ENCODE results near the gene NFATC2.
A peak's percentile ranks its signal among the peaks of the same experiment; 100 is the strongest.

The NFATC2 gene

GRCh38 chr20:51523276-51524013, 19.1 kb downstream of the NFATC2 start:
- Histone ChIP-seq H3K79me2 (ENCODE audit: insufficient read depth, low read length) (no peaks in the 10 kb centered on the region; the same call in 1 of the 2 replicates), H3K9me2 (ENCODE audit: low read depth, low read length) (no peaks in the 10 kb centered on the region), H3F3A (ENCODE audit: insufficient read depth, low read length) (no peaks in the 10 kb centered on the region), H3K4me2 (ENCODE audit: low read length) (peak overlapping the region; percentile 21; the same call in 1 of the 2 replicates), H3K9me3 (ENCODE audit: low read length) (no peaks in the 10 kb centered on the region), H3K27ac (ENCODE audit: low read depth, low read length, poor library complexity, severe bottlenecking) (peak overlapping the region; percentile 64), H3K4me1 (ENCODE audit: insufficient read depth, low read length, severe bottlenecking) (peaks cover 77% of the 10 kb centered on the region), H3K9ac (ENCODE audit: low read length) (no peak overlapping the region), H3K27me3 (ENCODE audit: insufficient read depth, low read length) (no peaks in the 10 kb centered on the region), H3K4me3 (ENCODE audit: low read depth, low read length, poor library complexity, severe bottlenecking) (no peak overlapping the region), H4K20me1 (ENCODE audit: insufficient read depth, low read length) (no peaks in the 10 kb centered on the region), H3K36me3 (ENCODE audit: insufficient read depth, low read length) (peaks cover 36% of the 10 kb centered on the region), H2AFZ (ENCODE audit: low read length) (no peak overlapping the region)
- TF ChIP-seq EZH2 (IDR thresholded peaks at IDR 0.05; ENCODE audit: borderline replicate concordance, low read length) (no peak), CTCF (IDR thresholded peaks at IDR 0.05; ENCODE audit: low read length) (no peak)

DNA sequence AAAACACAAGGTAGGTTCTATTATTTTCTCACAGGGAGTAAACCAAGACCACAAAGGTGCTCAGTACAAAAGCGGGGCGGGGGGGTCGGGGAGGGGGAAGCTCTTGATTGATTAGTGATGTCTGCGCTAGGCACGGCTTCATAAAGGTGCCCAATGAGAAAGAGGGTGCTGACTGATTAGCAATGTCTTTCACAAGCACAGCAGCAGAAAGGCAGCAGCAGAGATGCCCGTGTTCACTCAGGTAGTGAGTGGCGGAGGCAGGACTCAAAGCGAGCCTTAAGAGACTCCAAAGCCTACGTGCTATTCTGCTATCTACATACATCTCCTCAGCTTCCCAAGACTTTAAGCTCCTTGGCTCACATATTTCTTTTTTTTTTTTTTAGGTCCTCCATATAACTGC, 20.3 kb downstream of the NFATC2 start:
- Histone ChIP-seq H3K9ac (ENCODE audit: low read length) (no peak overlapping the region), H3F3A (ENCODE audit: insufficient read depth, low read length) (no peaks in the 10 kb centered on the region), H3K4me2 (ENCODE audit: low read length) (peak overlapping the region; percentile 21; the same call in 1 of the 2 replicates), H3K27ac (ENCODE audit: low read depth, low read length, poor library complexity, severe bottlenecking) (peak overlapping the region; percentile 64), H3K27me3 (ENCODE audit: insufficient read depth, low read length) (no peaks in the 10 kb centered on the region), H3K36me3 (ENCODE audit: insufficient read depth, low read length) (peaks cover 43% of the 10 kb centered on the region), H3K4me1 (ENCODE audit: insufficient read depth, low read length, severe bottlenecking) (peaks cover 64% of the 10 kb centered on the region), H3K4me3 (ENCODE audit: low read depth, low read length, poor library complexity, severe bottlenecking) (no peak overlapping the region), H4K20me1 (ENCODE audit: insufficient read depth, low read length) (no peaks in the 10 kb centered on the region), H2AFZ (ENCODE audit: low read length) (no peak overlapping the region), H3K9me3 (ENCODE audit: low read length) (no peaks in the 10 kb centered on the region), H3K79me2 (ENCODE audit: insufficient read depth, low read length) (no peaks in the 10 kb centered on the region), H3K9me2 (ENCODE audit: low read depth, low read length) (no peaks in the 10 kb centered on the region)
- TF ChIP-seq EZH2 (IDR thresholded peaks at IDR 0.05; ENCODE audit: borderline replicate concordance, low read length) (no peak), CTCF (IDR thresholded peaks at IDR 0.05; ENCODE audit: low read length) (no peak)

DNA sequence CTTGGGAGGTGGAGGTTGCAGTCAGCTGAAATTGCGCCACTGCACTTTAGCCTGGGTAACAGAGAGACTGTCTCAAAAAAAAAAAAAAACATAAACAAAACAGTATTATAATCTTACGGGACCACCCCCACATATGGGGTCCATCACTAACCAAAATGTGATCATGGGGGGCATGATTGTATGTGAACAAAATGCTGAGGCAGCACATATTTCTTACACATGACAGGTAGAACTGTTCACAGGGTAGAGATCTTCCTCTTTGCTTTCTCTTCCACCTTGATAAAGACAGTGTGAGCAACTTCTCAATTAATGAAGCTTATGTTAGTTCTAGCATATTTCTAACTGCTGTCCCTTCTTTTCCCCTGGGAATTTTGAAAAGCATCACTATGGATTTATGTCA, 24.7 kb downstream of the NFATC2 start:
- no peaks in the 10 kb centered on the region for H3K27me3 ChIP-seq (ENCODE audit: insufficient read depth, low read length)
- H3F3A ChIP-seq (ENCODE audit: insufficient read depth, low read length): no peaks in the 10 kb centered on the region
- H3K4me3 ChIP-seq (ENCODE audit: low read depth, low read length, poor library complexity, severe bottlenecking): no peak overlapping the region
- H3K9ac ChIP-seq (ENCODE audit: low read length): no peak overlapping the region
- no peak overlapping the region for H2AFZ ChIP-seq (ENCODE audit: low read length)
- no peak for TF ChIP-seq CTCF (IDR thresholded peaks at IDR 0.05; ENCODE audit: low read length)
- no peak for TF ChIP-seq EZH2 (IDR thresholded peaks at IDR 0.05; ENCODE audit: borderline replicate concordance, low read length)
- no peak overlapping the region for H3K27ac ChIP-seq (ENCODE audit: low read depth, low read length, poor library complexity, severe bottlenecking)
- H3K36me3 ChIP-seq (ENCODE audit: insufficient read depth, low read length): peaks cover 68% of the 10 kb centered on the region
- H3K79me2 ChIP-seq (ENCODE audit: insufficient read depth, low read length): no peaks in the 10 kb centered on the region
- no peaks in the 10 kb centered on the region for H3K9me2 ChIP-seq (ENCODE audit: low read depth, low read length)
- H3K4me1 ChIP-seq (ENCODE audit: insufficient read depth, low read length, severe bottlenecking): peaks cover 22% of the 10 kb centered on the region
- no peaks in the 10 kb centered on the region for H4K20me1 ChIP-seq (ENCODE audit: insufficient read depth, low read length)
- H3K9me3 ChIP-seq (ENCODE audit: low read length): no peaks in the 10 kb centered on the region
- H3K4me2 ChIP-seq (ENCODE audit: low read length): no peak overlapping the region
